Hepatocyte (in vitro differentiated cells): ENCODE measurements around the gene SDCBP2.

Experiments
- EZH2 ChIP-seq: fragments of 200-600 bp; sonication (generic); IDR thresholded peaks from 2 replicates; pipeline ENCODE4 v1.6.1; 2016; ENCODE audit warnings: antibody characterized with exemption, mild to moderate bottlenecking, borderline replicate concordance
- TF ChIP-seq, protein P1 (sequence below): fragments of 200-600 bp; sonication (generic); IDR thresholded peaks from 2 replicates; pipeline ENCODE4 v1.5.1; 2016; ENCODE audit warnings: antibody characterized with exemption, mild to moderate bottlenecking; ENCODE audit not compliant: poor library complexity

DNA sequence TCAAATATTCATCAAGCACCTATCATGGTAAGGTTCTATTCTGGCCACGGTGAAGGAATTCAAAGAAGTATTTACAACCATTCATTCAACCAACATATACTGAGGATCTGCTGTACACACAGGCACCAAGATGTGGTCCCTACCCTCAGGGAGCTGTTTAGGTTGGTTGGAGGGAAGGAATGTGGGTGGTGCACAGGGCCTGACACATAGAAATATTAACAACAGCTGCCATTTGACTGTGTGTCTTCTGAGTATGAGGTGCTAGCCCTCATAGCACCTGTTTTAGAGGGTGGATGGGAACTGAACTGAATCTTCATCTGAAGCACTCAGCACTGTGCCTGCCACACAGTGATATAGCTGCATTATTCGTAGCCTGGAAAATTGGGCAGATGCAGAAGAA is 55.6 kb downstream of the SDCBP2 start:
- TF ChIP-seq, protein P1, sequence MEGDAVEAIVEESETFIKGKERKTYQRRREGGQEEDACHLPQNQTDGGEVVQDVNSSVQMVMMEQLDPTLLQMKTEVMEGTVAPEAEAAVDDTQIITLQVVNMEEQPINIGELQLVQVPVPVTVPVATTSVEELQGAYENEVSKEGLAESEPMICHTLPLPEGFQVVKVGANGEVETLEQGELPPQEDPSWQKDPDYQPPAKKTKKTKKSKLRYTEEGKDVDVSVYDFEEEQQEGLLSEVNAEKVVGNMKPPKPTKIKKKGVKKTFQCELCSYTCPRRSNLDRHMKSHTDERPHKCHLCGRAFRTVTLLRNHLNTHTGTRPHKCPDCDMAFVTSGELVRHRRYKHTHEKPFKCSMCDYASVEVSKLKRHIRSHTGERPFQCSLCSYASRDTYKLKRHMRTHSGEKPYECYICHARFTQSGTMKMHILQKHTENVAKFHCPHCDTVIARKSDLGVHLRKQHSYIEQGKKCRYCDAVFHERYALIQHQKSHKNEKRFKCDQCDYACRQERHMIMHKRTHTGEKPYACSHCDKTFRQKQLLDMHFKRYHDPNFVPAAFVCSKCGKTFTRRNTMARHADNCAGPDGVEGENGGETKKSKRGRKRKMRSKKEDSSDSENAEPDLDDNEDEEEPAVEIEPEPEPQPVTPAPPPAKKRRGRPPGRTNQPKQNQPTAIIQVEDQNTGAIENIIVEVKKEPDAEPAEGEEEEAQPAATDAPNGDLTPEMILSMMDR: no peak
- TF ChIP-seq EZH2: no peak
